Measurements from ENCODE around the gene SNIP1. TPM values are rescaled to one million over a fixed set of nuclear protein-coding genes. Genes with fewer than 3 reads are reported as not detected.

The SNIP1 gene
- total RNA-seq, 1 donor, result 14.1 TPM

- TF ChIP-seq, protein P1, sequence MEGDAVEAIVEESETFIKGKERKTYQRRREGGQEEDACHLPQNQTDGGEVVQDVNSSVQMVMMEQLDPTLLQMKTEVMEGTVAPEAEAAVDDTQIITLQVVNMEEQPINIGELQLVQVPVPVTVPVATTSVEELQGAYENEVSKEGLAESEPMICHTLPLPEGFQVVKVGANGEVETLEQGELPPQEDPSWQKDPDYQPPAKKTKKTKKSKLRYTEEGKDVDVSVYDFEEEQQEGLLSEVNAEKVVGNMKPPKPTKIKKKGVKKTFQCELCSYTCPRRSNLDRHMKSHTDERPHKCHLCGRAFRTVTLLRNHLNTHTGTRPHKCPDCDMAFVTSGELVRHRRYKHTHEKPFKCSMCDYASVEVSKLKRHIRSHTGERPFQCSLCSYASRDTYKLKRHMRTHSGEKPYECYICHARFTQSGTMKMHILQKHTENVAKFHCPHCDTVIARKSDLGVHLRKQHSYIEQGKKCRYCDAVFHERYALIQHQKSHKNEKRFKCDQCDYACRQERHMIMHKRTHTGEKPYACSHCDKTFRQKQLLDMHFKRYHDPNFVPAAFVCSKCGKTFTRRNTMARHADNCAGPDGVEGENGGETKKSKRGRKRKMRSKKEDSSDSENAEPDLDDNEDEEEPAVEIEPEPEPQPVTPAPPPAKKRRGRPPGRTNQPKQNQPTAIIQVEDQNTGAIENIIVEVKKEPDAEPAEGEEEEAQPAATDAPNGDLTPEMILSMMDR (IDR thresholded peaks at IDR 0.05; ENCODE audit: extremely low read depth, low read depth, low read length), result no peak
- H3K79me2 ChIP-seq (ENCODE audit: insufficient read depth, low read length), result peaks cover 8% of the 10 kb centered on the region
- H3K27me3 ChIP-seq (ENCODE audit: insufficient read depth, low read length), result peaks cover 2% of the 10 kb centered on the region
- no peak overlapping the region for H3K27ac ChIP-seq (ENCODE audit: low read depth, low read length)
- no peaks in the 10 kb centered on the region for H4K20me1 ChIP-seq (ENCODE audit: insufficient read depth, low read length)
- H3K4me2 ChIP-seq (ENCODE audit: insufficient read depth, low read length), result no peak overlapping the region
- H3K4me3 ChIP-seq (ENCODE audit: insufficient read depth, low read length), result no peak overlapping the region
- no peak overlapping the region for H2AFZ ChIP-seq (ENCODE audit: low read length)
- H3K4me1 ChIP-seq (ENCODE audit: insufficient read depth, low read length), result peaks cover 10% of the 10 kb centered on the region
- H3K9me3 ChIP-seq (ENCODE audit: low read depth, low read length), result no peaks in the 10 kb centered on the region
- no peak for DNase-seq (ENCODE audit: insufficient read length, low spot score, missing footprints)
- no peaks in the 10 kb centered on the region for H3K36me3 ChIP-seq (ENCODE audit: insufficient read depth, low read length)
Measured at GRCh38 chr1:37599940-37600339, 45.8 kb upstream of the SNIP1 start.

DNA sequence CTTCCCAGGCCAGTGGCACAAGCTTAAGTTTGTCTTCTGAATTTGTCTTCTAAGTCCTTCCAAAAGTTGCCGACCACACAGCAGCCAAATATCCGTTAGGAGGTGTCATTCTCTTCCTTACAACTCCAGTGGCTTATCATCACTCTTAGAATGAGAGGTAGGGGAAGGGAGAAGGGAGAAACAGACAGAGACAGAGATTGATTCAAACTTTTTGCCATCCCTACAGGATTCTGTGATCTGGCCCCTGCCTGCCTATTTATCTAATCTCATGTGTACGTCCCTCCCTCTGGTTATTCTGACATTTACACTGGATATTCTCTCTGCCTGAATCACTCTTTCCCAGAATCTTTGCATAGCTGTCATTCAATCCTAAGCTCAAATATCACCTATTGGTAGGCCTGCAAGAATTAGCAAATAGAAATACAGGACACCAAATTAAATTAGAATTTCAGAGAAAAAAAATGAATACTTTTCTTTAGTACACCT lies 42.1 kb upstream of the SNIP1 start:
- H3K36me3 ChIP-seq (ENCODE audit: insufficient read depth, low read length), result peaks cover 23% of the 10 kb centered on the region
- peaks cover 20% of the 10 kb centered on the region for H3K4me1 ChIP-seq (ENCODE audit: insufficient read depth, low read length)
- H2AFZ ChIP-seq (ENCODE audit: low read length), result peak overlapping the region; percentile 89
- peaks cover 15% of the 10 kb centered on the region for H4K20me1 ChIP-seq (ENCODE audit: insufficient read depth, low read length)
- TF ChIP-seq, protein P1 (IDR thresholded peaks at IDR 0.05; ENCODE audit: extremely low read depth, low read depth, low read length), result no peak
- H3K27ac ChIP-seq (ENCODE audit: low read depth, low read length), result peak overlapping the region; percentile 93
- H3K4me2 ChIP-seq (ENCODE audit: insufficient read depth, low read length), result peak overlapping the region; percentile 92
- H3K9me3 ChIP-seq (ENCODE audit: low read depth, low read length), result no peaks in the 10 kb centered on the region
- H3K79me2 ChIP-seq (ENCODE audit: insufficient read depth, low read length), result peaks cover 41% of the 10 kb centered on the region
- no peak for DNase-seq (ENCODE audit: insufficient read length, low spot score, missing footprints)
- peak overlapping the region; percentile 98 for H3K4me3 ChIP-seq (ENCODE audit: insufficient read depth, low read length)
- H3K27me3 ChIP-seq (ENCODE audit: insufficient read depth, low read length), result no peaks in the 10 kb centered on the region

DNA sequence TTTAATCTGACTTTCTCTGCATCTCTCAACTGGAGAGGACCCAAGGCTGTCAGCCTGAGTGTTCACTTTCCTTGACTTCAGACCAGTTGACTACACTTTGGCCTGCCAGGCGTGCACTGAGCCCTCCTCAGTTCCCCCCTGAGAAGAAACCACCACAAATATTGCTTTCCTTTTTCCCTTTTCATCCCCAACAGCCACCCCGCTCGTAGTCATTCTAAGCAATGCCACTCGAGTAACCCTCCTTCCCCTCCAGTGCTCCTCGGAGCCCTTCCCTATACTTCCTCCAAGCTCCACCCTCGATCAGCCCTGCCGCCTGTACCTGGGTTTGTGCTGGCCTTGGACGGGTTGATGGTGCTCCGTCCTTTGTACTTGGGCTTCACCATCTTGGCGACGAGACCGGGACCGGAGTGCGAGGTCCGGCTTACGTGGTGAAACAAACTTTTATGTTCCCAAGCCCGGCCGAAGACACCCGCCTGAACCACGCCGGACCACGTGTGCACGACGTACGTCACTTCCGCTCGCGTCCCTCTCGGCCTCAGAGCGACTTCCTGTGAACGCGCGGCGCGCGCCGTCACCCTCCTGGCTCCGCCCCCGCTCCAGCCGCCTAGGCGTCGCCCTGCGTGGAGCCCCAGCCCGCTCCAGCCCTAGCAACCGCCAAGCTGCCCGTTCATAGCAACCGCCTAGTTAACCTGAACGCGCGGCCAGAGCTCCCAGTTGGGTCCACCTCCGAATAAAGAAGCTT lies 41.5 kb upstream of the SNIP1 start, which contains the start of gene GNL2:
Gene GNL2 (minus strand): TSS at position 498 of the 742 bp plus-strand sequence. CDS start 115 bp downstream, at position 383.
- H3K4me1 ChIP-seq (ENCODE audit: insufficient read depth, low read length), result peaks cover 20% of the 10 kb centered on the region
- H2AFZ ChIP-seq (ENCODE audit: low read length), result peak within 1 kb of the TSS; percentile 98
- no peaks in the 10 kb centered on the region for H3K9me3 ChIP-seq (ENCODE audit: low read depth, low read length)
- H3K27me3 ChIP-seq (ENCODE audit: insufficient read depth, low read length), result no peaks in the 10 kb centered on the region
- peaks cover 30% of the 10 kb centered on the region for H3K36me3 ChIP-seq (ENCODE audit: insufficient read depth, low read length)
- peak within 1 kb of the TSS; percentile 93 for H3K27ac ChIP-seq (ENCODE audit: low read depth, low read length)
- TF ChIP-seq, protein P1 (IDR thresholded peaks at IDR 0.05; ENCODE audit: extremely low read depth, low read depth, low read length), result no peak
- peaks cover 15% of the 10 kb centered on the region for H4K20me1 ChIP-seq (ENCODE audit: insufficient read depth, low read length)
- DNase-seq (ENCODE audit: insufficient read length, low spot score, missing footprints), result peak; percentile 99
- peaks cover 48% of the 10 kb centered on the region for H3K79me2 ChIP-seq (ENCODE audit: insufficient read depth, low read length)
- H3K4me3 ChIP-seq (ENCODE audit: insufficient read depth, low read length), result peak within 1 kb of the TSS; percentile 98
- H3K4me2 ChIP-seq (ENCODE audit: insufficient read depth, low read length), result peak within 1 kb of the TSS; percentile 92

DNA sequence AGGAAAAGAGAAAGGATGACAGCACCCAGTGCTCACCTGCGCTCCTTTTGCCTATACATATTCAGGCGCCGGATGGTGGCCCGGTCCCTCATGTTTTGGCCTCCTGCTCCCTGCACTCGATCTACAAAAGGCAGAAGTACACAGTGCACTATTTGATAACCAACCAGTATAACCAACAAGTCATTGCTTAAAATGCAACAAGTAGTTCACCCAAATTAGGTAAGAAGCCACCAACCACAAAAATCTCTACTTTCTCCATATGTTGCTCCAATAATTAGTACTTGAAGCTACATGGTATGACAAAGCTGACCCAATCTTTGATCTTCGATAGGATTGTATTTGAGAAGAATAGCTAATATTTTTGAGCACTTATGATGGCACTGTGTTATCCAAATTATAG lies 39.6 kb upstream of the SNIP1 start:
- Histone ChIP-seq H3K4me1 (ENCODE audit: insufficient read depth, low read length) (peaks cover 20% of the 10 kb centered on the region), H3K9me3 (ENCODE audit: low read depth, low read length) (no peaks in the 10 kb centered on the region), H4K20me1 (ENCODE audit: insufficient read depth, low read length) (peaks cover 15% of the 10 kb centered on the region), H3K27ac (ENCODE audit: low read depth, low read length) (no peak overlapping the region), H3K4me3 (ENCODE audit: insufficient read depth, low read length) (no peak overlapping the region), H2AFZ (ENCODE audit: low read length) (no peak overlapping the region), H3K4me2 (ENCODE audit: insufficient read depth, low read length) (peak overlapping the region; percentile 92), H3K27me3 (ENCODE audit: insufficient read depth, low read length) (no peaks in the 10 kb centered on the region), H3K36me3 (ENCODE audit: insufficient read depth, low read length) (peaks cover 46% of the 10 kb centered on the region), H3K79me2 (ENCODE audit: insufficient read depth, low read length) (peaks cover 61% of the 10 kb centered on the region)
- TF ChIP-seq, protein P1 (IDR thresholded peaks at IDR 0.05; ENCODE audit: extremely low read depth, low read depth, low read length), result no peak
- peak; percentile 64 for DNase-seq (ENCODE audit: insufficient read length, low spot score, missing footprints)
